Liver (tissue), 9 donors: ENCODE results near the gene AMBRA1. TPM values are rescaled to one million over a fixed set of nuclear protein-coding genes. Genes with fewer than 3 reads are reported as not detected.

Source experiments
- DNase-seq: peaks from one replicate; pipeline ENCODE4 v3.0.0-alpha.2; 2017; ENCODE audit warnings: low spot score
- H3K27ac ChIP-seq, 2 donors: one replicate each; pipeline ENCODE4 v1.7.0; 2013; ENCODE audit warnings: inconsistent platforms in 2 of 2, low read length in 2 of 2, control low read depth in 1 of 2, low read depth in 1 of 2, mild to moderate bottlenecking in 1 of 2
- H3K27me3 ChIP-seq, 4 donors: one replicate each; pipeline versions ENCODE4 v1.6.1 to v1.7.0; 2013; ENCODE audit warnings: low read length in 3 of 4, inconsistent platforms in 1 of 4, mild to moderate bottlenecking in 1 of 4, moderate library complexity in 1 of 4; ENCODE audit not compliant: control insufficient read depth in 4 of 4, insufficient read depth in 4 of 4
- H3K36me3 ChIP-seq, 4 donors: one replicate each; pipeline versions ENCODE4 v1.6.1 to v1.7.0; 2013; ENCODE audit warnings: low read length in 3 of 4, mild to moderate bottlenecking in 3 of 4, low read depth in 1 of 4, moderate library complexity in 1 of 4; ENCODE audit not compliant: control insufficient read depth in 4 of 4, insufficient read depth in 3 of 4
- H3K4me1 ChIP-seq, 4 donors: one replicate each; pipeline versions ENCODE4 v1.6.1 to v1.7.0; 2013; ENCODE audit warnings: low read length in 3 of 4, mild to moderate bottlenecking in 3 of 4, moderate library complexity in 1 of 4; ENCODE audit not compliant: control insufficient read depth in 4 of 4, insufficient read depth in 4 of 4
- H3K4me3 ChIP-seq, 3 donors: one replicate each; pipeline versions ENCODE4 v1.6.1 to v1.7.0; 2013; ENCODE audit warnings: low read length in 3 of 3, control low read depth in 1 of 3, low read depth in 1 of 3, mild to moderate bottlenecking in 1 of 3
- H3K9ac ChIP-seq, 2 donors: one replicate each; pipeline ENCODE4 v1.7.0; 2013; ENCODE audit warnings: low read length in 2 of 2, mild to moderate bottlenecking in 2 of 2, moderate library complexity in 2 of 2, control low read depth in 1 of 2, low read depth in 1 of 2
- H3K9me3 ChIP-seq, 4 donors: one replicate each; pipeline versions ENCODE4 v1.6.1 to v1.7.0; 2013; ENCODE audit warnings: low read length in 3 of 4; ENCODE audit not compliant: control insufficient read depth in 4 of 4
- EGR1 ChIP-seq, 2 donors: IDR thresholded peaks; 2 replicates each; pipeline ENCODE4 v1.6.1; 2016 to 2018; ENCODE audit warnings: antibody characterized with exemption in 2 of 2, low read depth in 2 of 2
- FOXA1 ChIP-seq: IDR thresholded peaks from 2 replicates; pipeline ENCODE4 v1.6.1; 2016; ENCODE audit warnings: antibody characterized with exemption
- FOXA2 ChIP-seq: IDR thresholded peaks from 2 replicates; pipeline ENCODE4 v1.6.1; 2016; ENCODE audit warnings: antibody characterized with exemption
- GABPA ChIP-seq, 2 donors: IDR thresholded peaks in 1 of 2; conservative IDR thresholded peaks in 1 of 2; 2 replicates each; pipeline ENCODE4 v1.6.1; 2016; ENCODE audit warnings: antibody characterized with exemption in 2 of 2, mild to moderate bottlenecking in 1 of 2, moderate library complexity in 1 of 2
- HNF4A ChIP-seq, 2 donors: conservative IDR thresholded peaks; 2 replicates each; pipeline ENCODE4 v1.6.1; 2016; ENCODE audit warnings: antibody characterized with exemption in 2 of 2, mild to moderate bottlenecking in 2 of 2
- HNF4G ChIP-seq: IDR thresholded peaks from 2 replicates; pipeline ENCODE4 v1.6.1; 2016; ENCODE audit warnings: antibody characterized with exemption
- JUND ChIP-seq, 2 donors: IDR thresholded peaks; 2 replicates each; pipeline ENCODE4 v1.6.1; 2016; ENCODE audit warnings: antibody characterized with exemption in 2 of 2
- NR2F2 ChIP-seq: IDR thresholded peaks from 2 replicates; pipeline ENCODE4 v1.6.1; 2016; ENCODE audit warnings: antibody characterized with exemption
- RAD21 ChIP-seq, 2 donors: IDR thresholded peaks; 2 replicates each; pipeline ENCODE4 v1.6.1; 2016; ENCODE audit warnings: antibody characterized with exemption in 2 of 2, mild to moderate bottlenecking in 2 of 2
- RXRA ChIP-seq, 2 donors: IDR thresholded peaks; 2 replicates each; pipeline ENCODE4 v1.6.1; 2017 to 2018; ENCODE audit warnings: antibody characterized with exemption in 2 of 2, mild to moderate bottlenecking in 1 of 2
- SP1 ChIP-seq: IDR thresholded peaks from 2 replicates; pipeline ENCODE4 v1.6.1; 2018; ENCODE audit warnings: antibody characterized with exemption, mild to moderate bottlenecking
- TAF1 ChIP-seq: conservative IDR thresholded peaks from 2 replicates; pipeline ENCODE4 v1.6.1; 2016; ENCODE audit warnings: antibody characterized with exemption, mild to moderate bottlenecking
- YY1 ChIP-seq: IDR thresholded peaks from 2 replicates; pipeline ENCODE4 v1.6.1; 2016; ENCODE audit warnings: antibody characterized with exemption, mild to moderate bottlenecking
- ZBTB33 ChIP-seq: IDR thresholded peaks from 2 replicates; pipeline ENCODE4 v1.6.1; 2016; ENCODE audit warnings: antibody characterized with exemption
- WGBS: extraction: QIAGEN DNeasy Blood & Tissue Kit; methylation state at CpG from one replicate; pipeline ENCODE4 v1.1.7; 2013; 5-methylcytosine and 5-hydroxymethylcytosine counted together
- polyA plus RNA-seq, 2 donors: library from polyadenylated mRNA; stranded (reverse) in 1 of 2; unstranded in 1 of 2; fragments of 200-250 nt in 1 of 2; fragments of >200 nt in 1 of 2; fragmentation: Nextera tagmentation in 1 of 2; extraction: Ambion mirVana in 1 of 2; gene quantifications; one replicate each; pipeline versions ENCODE4 v1.2.1 to v1.2.3, GENCODE V29; 2013 to 2015
- total RNA-seq, 2 donors: library from RNA; depleted of rRNA; stranded (reverse); fragments of >200 nt; gene quantifications; one replicate each; pipeline ENCODE4 v1.2.3, GENCODE V29; 2014
- TF ChIP-seq, protein P1 (sequence below): IDR thresholded peaks from 2 replicates; pipeline ENCODE4 v1.6.1; 2016; ENCODE audit warnings: antibody characterized with exemption
- donor health status: healthy.
- donor health status: healthy.
- donor health status: healthy.
- donor health status: healthy.
- donor health status: healthy.

Gene AMBRA1
- total and polyA plus RNA-seq, 4 donors: 3.7 to 25.7 (median 15.1) TPM

- DNase-seq: no peak
- Histone ChIP-seq H3K27me3 (no peaks in the 10 kb centered on the region), H3K36me3 (peaks cover 0 to 5% (median 0%) of the 10 kb centered on the region in 4 donors), H3K27ac (peak overlapping the region; percentile 47 to 64), H3K9me3 (no peaks in the 10 kb centered on the region), H3K4me1 (peaks cover 0 to 21% (median 12%) of the 10 kb centered on the region in 4 donors), H3K9ac (no peak overlapping the region), H3K4me3 (no peak overlapping the region)
- TF ChIP-seq RAD21 (IDR thresholded peaks at IDR 0.05) (no peak), HNF4A (conservative IDR thresholded peaks at IDR 0.05) (no peak), JUND (IDR thresholded peaks at IDR 0.05) (no peak), FOXA2 (no peak), SP1 (no peak), GABPA (IDR thresholded peaks at IDR 0.05 in 1 of 2, conservative IDR thresholded peaks at IDR 0.05 in 1 of 2) (no peak), NR2F2 (no peak), ZBTB33 (no peak), FOXA1 (no peak)
- 72% methylated on average over 21 of the region's 21 CpGs for WGBS
These were observed 230.3 kb downstream of the AMBRA1 start for GRCh38 chr11:46363455-46364005.

GRCh38 chr11:46363031-46363407 lies 230.8 kb downstream of the AMBRA1 start:
- Histone ChIP-seq H3K9me3 (no peaks in the 10 kb centered on the region), H3K36me3 (peaks cover 0 to 1% (median 0%) of the 10 kb centered on the region in 4 donors), H3K27me3 (no peaks in the 10 kb centered on the region), H3K4me1 (peaks cover 0 to 21% (median 12%) of the 10 kb centered on the region in 4 donors), H3K4me3 (no peak overlapping the region), H3K9ac (no peak overlapping the region), H3K27ac (peak overlapping the region; percentile 47 to 64)
- TF ChIP-seq FOXA1 (no peak), FOXA2 (no peak), YY1 (no peak), SP1 (no peak)
- no peak for DNase-seq
- 70% methylated on average over 9 of the region's 9 CpGs for WGBS

GRCh38 chr11:46362156-46363030 lies 231.4 kb downstream of the AMBRA1 start:
- WGBS: 82% methylated on average over 20 of the region's 20 CpGs
- peaks cover 0 to 19% (median 11%) of the 10 kb centered on the region in 4 donors for H3K4me1 ChIP-seq

More at GRCh38 chr11:46362156-46363030, 231.4 kb downstream of the AMBRA1 start:
- DNase-seq: no peak
- peak overlapping the region in 1 of 2 donors; percentile 56 for H3K9ac ChIP-seq
- no peak for TF ChIP-seq EGR1 (IDR thresholded peaks at IDR 0.05; ENCODE audit: low read depth in 2 of 2)
- no peak for TF ChIP-seq JUND (IDR thresholded peaks at IDR 0.05)
- TF ChIP-seq FOXA1: no peak
- no peak for TF ChIP-seq RAD21 (IDR thresholded peaks at IDR 0.05)
- no peak for TF ChIP-seq HNF4A (conservative IDR thresholded peaks at IDR 0.05)
- TF ChIP-seq NR2F2: no peak
- TF ChIP-seq HNF4G: no peak
- TF ChIP-seq TAF1: no peak
- TF ChIP-seq, protein P1, sequence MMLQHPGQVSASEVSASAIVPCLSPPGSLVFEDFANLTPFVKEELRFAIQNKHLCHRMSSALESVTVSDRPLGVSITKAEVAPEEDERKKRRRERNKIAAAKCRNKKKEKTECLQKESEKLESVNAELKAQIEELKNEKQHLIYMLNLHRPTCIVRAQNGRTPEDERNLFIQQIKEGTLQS: no peak
- TF ChIP-seq RXRA (IDR thresholded peaks at IDR 0.05): no peak
- no peak for TF ChIP-seq SP1
- no peak for TF ChIP-seq ZBTB33
- H3K9me3 ChIP-seq: no peaks in the 10 kb centered on the region
- no peak overlapping the region for H3K4me3 ChIP-seq
- no peaks in the 10 kb centered on the region for H3K27me3 ChIP-seq
- peak overlapping the region; percentile 47 to 64 for H3K27ac ChIP-seq
- no peaks in the 10 kb centered on the region for H3K36me3 ChIP-seq
